Astrocyte of the hippocampus (primary cell): ENCODE results near the gene CACNA1B.

Experiments
- DNase-seq: peaks from one replicate; pipeline ENCODE4 v3.0.0; 2011; ENCODE audit warnings: low read depth, low spot score

CACNA1B gene

GRCh38 chr9:137960496-137960895 is 82.9 kb downstream of the CACNA1B start:
- no peak for DNase-seq

- DNase-seq: no peak
Measured at GRCh38 chr9:137963525-137963924, 85.9 kb downstream of the CACNA1B start.

GRCh38 chr9:137965177-137965795 is 87.7 kb downstream of the CACNA1B start:
- no peak for DNase-seq

- no peak for DNase-seq
Measured at GRCh38 chr9:137967280-137967953, 89.8 kb downstream of the CACNA1B start.

- DNase-seq: no peak
Measured at GRCh38 chr9:137968235-137968634, 90.7 kb downstream of the CACNA1B start.

- DNase-seq: no peak
Measured at GRCh38 chr9:137969008-137969407, 91.4 kb downstream of the CACNA1B start.

- DNase-seq: no peak
Measured at GRCh38 chr9:137969685-137970084, 92.1 kb downstream of the CACNA1B start.

GRCh38 chr9:137970098-137970497 is 92.5 kb downstream of the CACNA1B start:
- no peak for DNase-seq

GRCh38 chr9:137970686-137971476 is 93.3 kb downstream of the CACNA1B start:
- no peak for DNase-seq

GRCh38 chr9:137971477-137972138 is 94.0 kb downstream of the CACNA1B start:
- DNase-seq: no peak

GRCh38 chr9:137972355-137972987 is 94.9 kb downstream of the CACNA1B start:
- DNase-seq: no peak

- no peak for DNase-seq
Measured at GRCh38 chr9:137972988-137973470, 95.4 kb downstream of the CACNA1B start.

- no peak for DNase-seq
Measured at GRCh38 chr9:137973829-137974416, 96.3 kb downstream of the CACNA1B start.

- no peak for DNase-seq
Measured at GRCh38 chr9:137974746-137975526, 97.4 kb downstream of the CACNA1B start.

- no peak for DNase-seq
Measured at GRCh38 chr9:137975527-137975913, 97.9 kb downstream of the CACNA1B start.

GRCh38 chr9:137975936-137976565 is 98.5 kb downstream of the CACNA1B start:
- no peak for DNase-seq

- no peak for DNase-seq
Measured at GRCh38 chr9:137977571-137978261, 100.1 kb downstream of the CACNA1B start.

GRCh38 chr9:137978262-137978714 is 100.7 kb downstream of the CACNA1B start:
- DNase-seq: no peak

- no peak for DNase-seq
Measured at GRCh38 chr9:137982200-137982599, 104.6 kb downstream of the CACNA1B start.
